GM21390 (cell line): Measurements from ENCODE around the gene POC1B.

Source experiments
- ATAC-seq: cut with Tn5 transposase; IDR thresholded peaks from one replicate; pipeline ENCODE4 v1.9.1; 2021; ENCODE audit not compliant: unreplicated experiment

Gene POC1B

GRCh38 chr12:89497467-89497866, 28.4 kb downstream of the POC1B start:
- ATAC-seq = no peak

GRCh38 chr12:89497005-89497404, 28.8 kb downstream of the POC1B start:
- ATAC-seq = no peak

GRCh38 chr12:89494411-89495231, 31.2 kb downstream of the POC1B start:
- ATAC-seq = peak; percentile 52

- no peak for ATAC-seq
Measured at GRCh38 chr12:89493670-89494302, 32.1 kb downstream of the POC1B start.

- ATAC-seq = no peak
Measured at GRCh38 chr12:89492883-89493282, 33.0 kb downstream of the POC1B start.

- no peak for ATAC-seq
Measured at GRCh38 chr12:89490922-89491321, 34.9 kb downstream of the POC1B start.

- no peak for ATAC-seq
Measured at GRCh38 chr12:89486264-89486663, 39.6 kb downstream of the POC1B start.

GRCh38 chr12:89484470-89484869, 41.4 kb downstream of the POC1B start:
- no peak for ATAC-seq

GRCh38 chr12:89481213-89481914, 44.5 kb downstream of the POC1B start:
- no peak for ATAC-seq

GRCh38 chr12:89479982-89480381, 45.9 kb downstream of the POC1B start:
- no peak for ATAC-seq

- ATAC-seq = no peak
Measured at GRCh38 chr12:89477633-89478279, 48.1 kb downstream of the POC1B start.

- no peak for ATAC-seq
Measured at GRCh38 chr12:89476904-89477595, 48.8 kb downstream of the POC1B start.

GRCh38 chr12:89476232-89476631, 49.6 kb downstream of the POC1B start:
- ATAC-seq = no peak

- peak; percentile 50 for ATAC-seq
Measured at GRCh38 chr12:89475203-89475990, 50.5 kb downstream of the POC1B start.

- ATAC-seq = no peak
Measured at GRCh38 chr12:89474615-89475014, 51.2 kb downstream of the POC1B start.

GRCh38 chr12:89472508-89472907, 53.3 kb downstream of the POC1B start:
- ATAC-seq = no peak

- peak; percentile 28 for ATAC-seq
Measured at GRCh38 chr12:89470741-89471509, 54.9 kb downstream of the POC1B start.

GRCh38 chr12:89469361-89469760, 56.5 kb downstream of the POC1B start:
- peak; percentile 70 for ATAC-seq

- ATAC-seq = peak; percentile 84
Measured at GRCh38 chr12:89468648-89469326, 57.1 kb downstream of the POC1B start.
